Sigmoid colon (tissue), 7 donors: ENCODE data around the gene TF. TPM values are rescaled to one million over a fixed set of nuclear protein-coding genes. Genes with fewer than 3 reads are reported as not detected.

ENCODE experiments used
- DNase-seq: peaks from one replicate; pipeline ENCODE4 v3.0.0-alpha.2; 2019
- H3K27ac ChIP-seq, 4 donors: fragments of 200-600 bp; sonication (generic); one replicate each; pipeline ENCODE4 v1.5.1; 2016 to 2019; ENCODE audit warnings: mild to moderate bottlenecking in 1 of 4
- H3K27me3 ChIP-seq, 3 donors: fragments of 200-600 bp; sonication (generic); one replicate each; pipeline ENCODE4 v1.5.1; 2019; ENCODE audit warnings: mild to moderate bottlenecking in 1 of 3
- H3K36me3 ChIP-seq, 4 donors: fragments of 200-600 bp; sonication (generic); one replicate each; pipeline ENCODE4 v1.5.1; 2016 to 2019
- H3K4me1 ChIP-seq, 4 donors: fragments of 200-600 bp; sonication (generic); one replicate each; pipeline ENCODE4 v1.5.1; 2017 to 2019
- H3K4me3 ChIP-seq, 4 donors: fragments of 200-600 bp; sonication (generic); one replicate each; pipeline ENCODE4 v1.5.1; 2017 to 2019; ENCODE audit warnings: mild to moderate bottlenecking in 2 of 4, moderate library complexity in 1 of 4
- H3K9me3 ChIP-seq, 4 donors: fragments of 200-600 bp in 3 of 4; sonication (generic) in 3 of 4; one replicate each; pipeline versions ENCODE4 v1.5.1 to v1.6.1; 2013 to 2019
- EP300 ChIP-seq, 4 donors: sonication (generic); formaldehyde crosslinking; IDR thresholded peaks; one replicate each; pipeline ENCODE4 v1.6.1; 2017; ENCODE audit warnings: antibody characterized with exemption in 4 of 4
- POLR2A ChIP-seq, 2 donors: fragments of 450-650 bp; IDR thresholded peaks; one replicate each; pipeline ENCODE4 v1.6.1; 2016; ENCODE audit warnings: antibody characterized with exemption in 2 of 2, mild to moderate bottlenecking in 2 of 2, moderate library complexity in 2 of 2
- POLR2AphosphoS5 ChIP-seq, 4 donors: sonication (generic); formaldehyde crosslinking; IDR thresholded peaks; one replicate each; pipeline ENCODE4 v1.6.1; 2017; ENCODE audit warnings: antibody characterized with exemption in 4 of 4
- WGBS, 2 donors: extraction: QIAGEN DNeasy Blood & Tissue Kit; methylation state at CpG; one replicate each; pipeline ENCODE4 v1.1.7; 2013; 5-methylcytosine and 5-hydroxymethylcytosine counted together
- intact Hi-C: fragments of 100-400 bp; cut with DNase I; formaldehyde crosslinking; loops from one replicate; pipeline ENCODE4 v1.15.1; 2023
- polyA plus RNA-seq, 3 donors: library from polyadenylated mRNA; stranded (reverse); fragments of 200-250 nt; gene quantifications; one replicate each; pipeline ENCODE4 v1.2.3, GENCODE V29; 2013
- total RNA-seq, 4 donors: library from RNA; depleted of rRNA; stranded (reverse); fragments of >200 nt; gene quantifications; one replicate each; pipeline ENCODE4 v1.1.0, GENCODE V29; 2016
- TF ChIP-seq, protein P1 (sequence below), 4 experiments: fragments of 450-650 bp in 3 of 4; fragments of 200-600 bp in 1 of 4; IDR thresholded peaks; one replicate each; pipeline ENCODE4 v1.5.1; 2016 to 2019; ENCODE audit warnings: antibody characterized with exemption in 4 of 4, mild to moderate bottlenecking in 3 of 4, moderate library complexity in 2 of 4
- donor health status: healthy with polysubstance abuse.
- donor health status: Bipolar disorder and iron deficiency.
- donor health status: healthy.

TF gene
- total and polyA plus RNA-seq, 7 donors, result under 0.01 to 14.8 (median 1.8) TPM

DNA sequence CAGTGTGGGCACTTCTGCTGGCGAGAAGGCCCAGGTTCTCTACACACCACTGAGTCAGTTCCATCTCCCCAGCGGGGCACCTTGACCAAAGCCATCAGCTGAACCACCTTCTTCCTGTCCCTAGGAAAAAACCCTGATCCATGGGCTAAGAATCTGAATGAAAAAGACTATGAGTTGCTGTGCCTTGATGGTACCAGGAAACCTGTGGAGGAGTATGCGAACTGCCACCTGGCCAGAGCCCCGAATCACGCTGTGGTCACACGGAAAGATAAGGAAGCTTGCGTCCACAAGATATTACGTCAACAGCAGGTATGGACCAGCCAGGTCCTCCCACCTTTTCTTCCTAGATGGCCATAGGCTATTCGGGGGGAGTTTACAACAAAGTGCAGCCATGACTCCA is 29.1 kb downstream of the TF start:
- WGBS, 2 donors, result 92 to 94% methylated on average over 9 of the region's 9 CpGs
- DNase-seq, result no peak
- no peak for TF ChIP-seq POLR2AphosphoS5 (IDR thresholded peaks at IDR 0.05)
- no peak for TF ChIP-seq POLR2A (IDR thresholded peaks at IDR 0.05)
- TF ChIP-seq, protein P1, sequence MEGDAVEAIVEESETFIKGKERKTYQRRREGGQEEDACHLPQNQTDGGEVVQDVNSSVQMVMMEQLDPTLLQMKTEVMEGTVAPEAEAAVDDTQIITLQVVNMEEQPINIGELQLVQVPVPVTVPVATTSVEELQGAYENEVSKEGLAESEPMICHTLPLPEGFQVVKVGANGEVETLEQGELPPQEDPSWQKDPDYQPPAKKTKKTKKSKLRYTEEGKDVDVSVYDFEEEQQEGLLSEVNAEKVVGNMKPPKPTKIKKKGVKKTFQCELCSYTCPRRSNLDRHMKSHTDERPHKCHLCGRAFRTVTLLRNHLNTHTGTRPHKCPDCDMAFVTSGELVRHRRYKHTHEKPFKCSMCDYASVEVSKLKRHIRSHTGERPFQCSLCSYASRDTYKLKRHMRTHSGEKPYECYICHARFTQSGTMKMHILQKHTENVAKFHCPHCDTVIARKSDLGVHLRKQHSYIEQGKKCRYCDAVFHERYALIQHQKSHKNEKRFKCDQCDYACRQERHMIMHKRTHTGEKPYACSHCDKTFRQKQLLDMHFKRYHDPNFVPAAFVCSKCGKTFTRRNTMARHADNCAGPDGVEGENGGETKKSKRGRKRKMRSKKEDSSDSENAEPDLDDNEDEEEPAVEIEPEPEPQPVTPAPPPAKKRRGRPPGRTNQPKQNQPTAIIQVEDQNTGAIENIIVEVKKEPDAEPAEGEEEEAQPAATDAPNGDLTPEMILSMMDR (IDR thresholded peaks at IDR 0.05), result no peak
- no peak for TF ChIP-seq EP300 (IDR thresholded peaks at IDR 0.05)
- H3K4me3 ChIP-seq, result no peak overlapping the region
- no peak overlapping the region for H3K27ac ChIP-seq
- H3K36me3 ChIP-seq, result no peaks in the 10 kb centered on the region
- H3K4me1 ChIP-seq, result no peaks in the 10 kb centered on the region
- H3K9me3 ChIP-seq, result no peaks in the 10 kb centered on the region
- intact Hi-C loops, result no loop called here
- no peaks in the 10 kb centered on the region for H3K27me3 ChIP-seq

DNA sequence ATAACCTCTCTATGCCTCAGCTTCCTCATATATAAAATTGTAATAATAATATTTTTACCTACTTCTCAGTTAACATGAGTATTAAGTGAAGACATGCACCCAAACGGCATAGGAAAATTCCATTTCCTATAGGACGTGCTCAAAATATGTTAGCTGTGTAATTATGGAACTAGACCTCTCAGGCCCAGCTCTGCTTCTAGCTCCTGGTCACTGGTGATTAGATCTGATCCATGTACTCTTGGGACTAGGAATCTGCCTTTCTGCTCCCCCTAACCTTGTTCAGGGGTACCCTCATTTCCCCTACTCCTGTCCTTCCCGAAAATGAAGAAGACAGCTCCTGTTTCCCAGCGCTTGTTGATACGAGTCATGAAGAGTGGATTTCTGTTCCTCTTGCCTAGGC is 29.6 kb downstream of the TF start:
- no peak overlapping the region for H3K27ac ChIP-seq
- no peak for TF ChIP-seq POLR2AphosphoS5 (IDR thresholded peaks at IDR 0.05)
- TF ChIP-seq, protein P1 (IDR thresholded peaks at IDR 0.05), result no peak
- TF ChIP-seq EP300 (IDR thresholded peaks at IDR 0.05), result no peak
- no peak for TF ChIP-seq POLR2A (IDR thresholded peaks at IDR 0.05)
- no peaks in the 10 kb centered on the region for H3K27me3 ChIP-seq
- H3K9me3 ChIP-seq, result no peaks in the 10 kb centered on the region
- intact Hi-C loops, result no loop called here
- no peaks in the 10 kb centered on the region for H3K36me3 ChIP-seq
- WGBS, 2 donors, result 91 to 92% methylated on average over 5 of the region's 5 CpGs
- no peak overlapping the region for H3K4me3 ChIP-seq
- no peaks in the 10 kb centered on the region for H3K4me1 ChIP-seq
- no peak for DNase-seq

DNA sequence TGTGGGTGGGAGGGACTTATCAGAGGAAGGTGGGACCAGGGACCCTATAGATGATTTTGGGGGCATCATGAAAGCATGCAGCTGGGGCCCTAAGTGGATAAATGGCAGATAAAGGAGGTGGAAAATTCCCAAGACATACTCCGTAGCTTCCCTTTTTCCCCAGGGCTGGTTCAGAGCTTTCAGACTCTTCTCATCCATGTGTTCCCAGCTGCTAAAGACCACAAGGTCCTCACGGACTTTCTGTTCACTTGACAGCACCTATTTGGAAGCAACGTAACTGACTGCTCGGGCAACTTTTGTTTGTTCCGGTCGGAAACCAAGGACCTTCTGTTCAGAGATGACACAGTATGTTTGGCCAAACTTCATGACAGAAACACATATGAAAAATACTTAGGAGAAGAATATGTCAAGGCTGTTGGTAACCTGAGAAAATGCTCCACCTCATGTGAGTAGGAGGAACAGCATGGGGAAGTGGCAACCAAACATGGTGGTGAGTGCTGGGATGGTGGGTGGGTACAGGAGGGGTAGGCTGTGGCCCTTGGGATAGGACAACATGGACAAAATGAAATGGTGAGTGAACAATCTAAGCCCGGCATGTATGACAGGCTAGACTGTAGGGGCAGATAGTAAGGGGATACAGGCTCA is 30.7 kb downstream of the TF start:
- H3K27ac ChIP-seq, result no peak overlapping the region
- intact Hi-C loops, result no loop called here
- H3K4me3 ChIP-seq, result no peak overlapping the region
- 94 to 95% methylated on average over 7 of the region's 7 CpGs for whole genome bisulfite sequencing, 2 donors
- no peaks in the 10 kb centered on the region for H3K4me1 ChIP-seq
- H3K27me3 ChIP-seq, result no peaks in the 10 kb centered on the region
- DNase-seq, result no peak
- TF ChIP-seq POLR2A (IDR thresholded peaks at IDR 0.05) (no peak), EP300 (IDR thresholded peaks at IDR 0.05) (no peak), POLR2AphosphoS5 (IDR thresholded peaks at IDR 0.05) (no peak)
- TF ChIP-seq, protein P1 (IDR thresholded peaks at IDR 0.05), result no peak
- H3K9me3 ChIP-seq, result no peaks in the 10 kb centered on the region
- no peaks in the 10 kb centered on the region for H3K36me3 ChIP-seq

DNA sequence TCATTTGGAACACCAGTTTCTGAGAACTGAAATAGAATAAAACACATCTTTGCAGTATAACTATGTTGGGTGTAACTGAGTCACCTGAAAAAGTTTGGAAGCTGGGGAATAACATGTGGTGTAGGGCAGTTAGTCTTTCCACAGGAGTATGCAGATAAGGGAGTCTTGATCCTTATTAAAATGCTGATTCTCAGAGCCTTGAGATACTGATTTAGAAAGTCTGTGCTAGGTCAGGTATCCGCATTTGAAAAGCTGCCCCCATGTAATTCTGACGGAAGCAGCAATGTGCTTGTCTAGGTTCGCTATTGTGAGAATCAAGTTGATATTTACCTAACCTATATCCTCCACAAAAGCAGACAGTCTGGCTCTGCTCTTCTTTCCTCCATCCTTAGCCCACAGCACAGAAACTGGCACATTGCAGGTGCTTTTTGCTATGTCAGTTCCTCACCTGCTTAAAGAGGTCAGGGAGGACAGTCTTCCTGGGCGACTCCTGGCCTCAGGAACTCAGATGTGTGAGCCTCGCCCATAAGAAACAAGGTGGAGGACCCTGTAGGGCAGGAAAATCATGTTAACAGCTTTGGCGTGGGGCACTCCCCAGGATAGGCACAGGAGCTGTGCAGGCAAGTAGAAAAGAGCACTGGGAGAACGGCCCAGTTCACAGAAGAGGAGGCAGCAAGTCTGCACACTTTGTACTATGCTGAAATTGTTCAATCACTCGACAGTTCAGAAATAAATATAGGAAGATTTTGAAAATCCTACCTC is 31.8 kb downstream of the TF start:
- DNase-seq, result no peak
- Histone ChIP-seq H3K4me3 (no peak overlapping the region), H3K4me1 (no peaks in the 10 kb centered on the region), H3K27me3 (no peaks in the 10 kb centered on the region), H3K36me3 (no peaks in the 10 kb centered on the region), H3K9me3 (no peaks in the 10 kb centered on the region), H3K27ac (no peak overlapping the region)
- intact Hi-C loops, result no loop called here
- TF ChIP-seq EP300 (IDR thresholded peaks at IDR 0.05), result no peak
- TF ChIP-seq POLR2AphosphoS5 (IDR thresholded peaks at IDR 0.05), result no peak
- no peak for TF ChIP-seq POLR2A (IDR thresholded peaks at IDR 0.05)
- TF ChIP-seq, protein P1 (IDR thresholded peaks at IDR 0.05), result no peak
- WGBS, 2 donors, result 44 to 75% methylated on average over 8 of the region's 8 CpGs
